K562 (cell line): ENCODE data around the gene CD84. TPM values are rescaled to one million over a fixed set of nuclear protein-coding genes. Genes with fewer than 3 reads are reported as not detected.

Source experiments
- CBX3 ChIP-seq, 2 experiments: IDR thresholded peaks; 1 replicate in 1 of 2; 2 replicates in 1 of 2; pipeline ENCODE4 v1.6.1; 2012; ENCODE audit warnings: inconsistent platforms in 2 of 2, low read length in 2 of 2, borderline replicate concordance in 1 of 2, control low read depth in 1 of 2
- CXXC5 ChIP-seq: fragments of 250-450 bp; sonication (Bioruptor Pico); IDR thresholded peaks from 2 replicates; pipeline ENCODE4 v1.8.0; 2022; ENCODE audit warnings: inconsistent platforms, mild to moderate bottlenecking, moderate library complexity
- ETV5 ChIP-seq: sonication (generic); formaldehyde crosslinking; IDR thresholded peaks from 2 replicates; pipeline ENCODE4 v1.4.0; 2020; ENCODE audit warnings: low read depth, mild to moderate bottlenecking, missing genetic modification reagents
- HMBOX1 ChIP-seq: sonication (generic); IDR thresholded peaks from 2 replicates; pipeline ENCODE4 v1.6.1; 2016
- ID3 ChIP-seq, 2 experiments: fragments of 250-450 bp in 1 of 2; fragments of 450-650 bp in 1 of 2; sonication (Bioruptor Pico) in 1 of 2; IDR thresholded peaks; 2 replicates each; pipeline versions ENCODE4 v1.6.1 to v1.8.0; 2016 to 2021; ENCODE audit warnings: mild to moderate bottlenecking in 2 of 2, moderate library complexity in 2 of 2, missing compliant biosample characterization in 1 of 2, missing genetic modification characterization in 1 of 2
- L3MBTL2 ChIP-seq: fragments of 450-650 bp; IDR thresholded peaks from 2 replicates; pipeline ENCODE4 v1.6.1; 2016; ENCODE audit warnings: mild to moderate bottlenecking, moderate library complexity
- SMARCA4 ChIP-seq: fragments of 450-650 bp; IDR thresholded peaks from 2 replicates; pipeline ENCODE4 v1.6.1; 2016
- ZNF766 ChIP-seq: fragments of 200-800 bp; sonication (Bioruptor generic); conservative IDR thresholded peaks from 2 replicates; pipeline ENCODE4 v1.6.1; 2016; ENCODE audit warnings: missing genetic modification characterization, missing compliant biosample characterization
- ZNF778 ChIP-seq: fragments of 450-650 bp; formaldehyde crosslinking; IDR thresholded peaks from 2 replicates; pipeline ENCODE4 v1.4.0; 2020; ENCODE audit warnings: mild to moderate bottlenecking, moderate library complexity
- polyA plus RNA-seq, 8 experiments: library from polyadenylated mRNA; depleted of rRNA in 4 of 8; stranded (reverse) in 5 of 8; unstranded in 3 of 8; fragments of >200 nt; fragmentation: Nextera tagmentation in 2 of 8; fragmentation: Illumina TruSeq in 1 of 8; extraction: Ambion mirVana in 2 of 8; extraction: Trizol in 1 of 8; gene quantifications; 2 replicates each; pipeline versions ENCODE4 v1.2.1 to v1.2.3, GENCODE V29; 2011 to 2014; ENCODE audit warnings: inconsistent platforms in 1 of 8, missing spikeins in 1 of 8
- total RNA-seq, 7 experiments: library from RNA; depleted of rRNA in 6 of 7; stranded (reverse); fragments of >200 nt in 6 of 7; fragmentation: Illumina TruSeq in 2 of 7; extraction: Trizol in 2 of 7; gene quantifications; 2 replicates each; pipeline versions ENCODE4 v1.2.1 to v1.2.3, GENCODE V29; 2011 to 2021; ENCODE audit warnings: low replicate concordance in 1 of 7
- TF ChIP-seq, protein P1 (sequence below): fragments of 450-650 bp; IDR thresholded peaks from 2 replicates; pipeline ENCODE4 v1.6.1; 2017; ENCODE audit warnings: antibody characterized with exemption, mild to moderate bottlenecking
- TF ChIP-seq, protein P2 (sequence below): fragments of 200-800 bp; sonication (Bioruptor generic); IDR thresholded peaks from 2 replicates; pipeline ENCODE4 v1.6.1; 2017; ENCODE audit warnings: missing genetic modification characterization, missing compliant biosample characterization

CD84 gene
- total and polyA plus RNA-seq, 9 of the 15 experiments (the other 6 are each of a cell fraction or from before 2014, with no cell fraction given) = 0.82 to 6.8 (median 2.0) TPM

DNA sequence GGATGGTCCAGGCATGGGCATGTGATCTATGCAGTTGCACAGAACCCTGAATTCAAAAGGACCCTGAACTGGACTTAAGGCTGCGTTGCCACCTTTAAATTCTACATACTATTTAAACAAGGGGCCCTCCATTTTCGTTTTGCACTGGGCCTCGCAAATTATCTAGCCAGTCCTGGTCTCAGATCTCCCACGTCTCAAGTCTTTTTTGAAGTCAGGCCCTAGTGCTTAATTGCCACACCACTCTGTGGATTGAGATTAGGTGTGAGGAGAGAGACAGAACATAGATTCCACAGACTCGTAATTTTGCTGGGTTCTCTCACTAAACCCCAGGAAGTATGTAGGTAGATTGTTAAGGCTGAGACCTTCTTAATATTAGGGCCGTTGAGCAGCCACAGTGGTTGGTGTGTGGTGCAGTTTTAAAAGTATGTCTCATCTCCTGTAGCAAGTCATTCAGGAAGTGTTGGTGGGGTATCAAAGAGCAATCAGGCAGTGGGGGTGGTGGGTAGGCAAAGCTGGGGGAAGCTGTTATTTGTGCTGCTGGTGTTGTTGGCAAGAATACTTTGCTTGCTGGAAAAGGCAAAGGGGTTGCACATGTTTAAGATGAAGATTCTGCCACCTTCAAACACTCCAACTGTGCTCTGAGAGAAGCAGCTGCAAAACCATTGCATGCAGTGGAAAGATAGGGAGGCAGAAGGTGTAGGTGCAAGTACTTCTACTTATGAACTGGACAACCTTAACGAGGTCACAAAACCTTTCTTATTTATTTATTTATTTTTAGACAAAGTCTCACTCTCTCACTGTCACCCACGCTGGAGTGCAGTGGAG lies 11.2 kb downstream of the CD84 start (continued):
- TF ChIP-seq, protein P1, sequence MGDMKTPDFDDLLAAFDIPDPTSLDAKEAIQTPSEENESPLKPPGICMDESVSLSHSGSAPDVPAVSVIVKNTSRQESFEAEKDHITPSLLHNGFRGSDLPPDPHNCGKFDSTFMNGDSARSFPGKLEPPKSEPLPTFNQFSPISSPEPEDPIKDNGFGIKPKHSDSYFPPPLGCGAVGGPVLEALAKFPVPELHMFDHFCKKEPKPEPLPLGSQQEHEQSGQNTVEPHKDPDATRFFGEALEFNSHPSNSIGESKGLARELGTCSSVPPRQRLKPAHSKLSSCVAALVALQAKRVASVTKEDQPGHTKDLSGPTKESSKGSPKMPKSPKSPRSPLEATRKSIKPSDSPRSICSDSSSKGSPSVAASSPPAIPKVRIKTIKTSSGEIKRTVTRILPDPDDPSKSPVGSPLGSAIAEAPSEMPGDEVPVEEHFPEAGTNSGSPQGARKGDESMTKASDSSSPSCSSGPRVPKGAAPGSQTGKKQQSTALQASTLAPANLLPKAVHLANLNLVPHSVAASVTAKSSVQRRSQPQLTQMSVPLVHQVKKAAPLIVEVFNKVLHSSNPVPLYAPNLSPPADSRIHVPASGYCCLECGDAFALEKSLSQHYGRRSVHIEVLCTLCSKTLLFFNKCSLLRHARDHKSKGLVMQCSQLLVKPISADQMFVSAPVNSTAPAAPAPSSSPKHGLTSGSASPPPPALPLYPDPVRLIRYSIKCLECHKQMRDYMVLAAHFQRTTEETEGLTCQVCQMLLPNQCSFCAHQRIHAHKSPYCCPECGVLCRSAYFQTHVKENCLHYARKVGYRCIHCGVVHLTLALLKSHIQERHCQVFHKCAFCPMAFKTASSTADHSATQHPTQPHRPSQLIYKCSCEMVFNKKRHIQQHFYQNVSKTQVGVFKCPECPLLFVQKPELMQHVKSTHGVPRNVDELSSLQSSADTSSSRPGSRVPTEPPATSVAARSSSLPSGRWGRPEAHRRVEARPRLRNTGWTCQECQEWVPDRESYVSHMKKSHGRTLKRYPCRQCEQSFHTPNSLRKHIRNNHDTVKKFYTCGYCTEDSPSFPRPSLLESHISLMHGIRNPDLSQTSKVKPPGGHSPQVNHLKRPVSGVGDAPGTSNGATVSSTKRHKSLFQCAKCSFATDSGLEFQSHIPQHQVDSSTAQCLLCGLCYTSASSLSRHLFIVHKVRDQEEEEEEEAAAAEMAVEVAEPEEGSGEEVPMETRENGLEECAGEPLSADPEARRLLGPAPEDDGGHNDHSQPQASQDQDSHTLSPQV = peak; percentile 89
- TF ChIP-seq CXXC5 = 0 out of 2 replicates have a peak, but pooled peaks have one; percentile 21
- peak; percentile 52; the same call in 1 of the 2 replicates for TF ChIP-seq ZNF766 (CRISPR knock-in tag)
- TF ChIP-seq CBX3 (IDR thresholded peaks at IDR 0.05; ENCODE audit: borderline replicate concordance in 1 of 2, low read length in 2 of 2) = no peak; a peak in 1 of 3 replicates
- 0 out of 2 replicates have a peak, but pooled peaks have one; percentile 17 for TF ChIP-seq HMBOX1
- no peak for TF ChIP-seq ID3 (CRISPR knock-in tag; IDR thresholded peaks at IDR 0.05)
- TF ChIP-seq ID3 (tag; IDR thresholded peaks at IDR 0.05) = 0 out of 2 replicates have a peak, but pooled peaks have one; percentile 26
- TF ChIP-seq, protein P2, sequence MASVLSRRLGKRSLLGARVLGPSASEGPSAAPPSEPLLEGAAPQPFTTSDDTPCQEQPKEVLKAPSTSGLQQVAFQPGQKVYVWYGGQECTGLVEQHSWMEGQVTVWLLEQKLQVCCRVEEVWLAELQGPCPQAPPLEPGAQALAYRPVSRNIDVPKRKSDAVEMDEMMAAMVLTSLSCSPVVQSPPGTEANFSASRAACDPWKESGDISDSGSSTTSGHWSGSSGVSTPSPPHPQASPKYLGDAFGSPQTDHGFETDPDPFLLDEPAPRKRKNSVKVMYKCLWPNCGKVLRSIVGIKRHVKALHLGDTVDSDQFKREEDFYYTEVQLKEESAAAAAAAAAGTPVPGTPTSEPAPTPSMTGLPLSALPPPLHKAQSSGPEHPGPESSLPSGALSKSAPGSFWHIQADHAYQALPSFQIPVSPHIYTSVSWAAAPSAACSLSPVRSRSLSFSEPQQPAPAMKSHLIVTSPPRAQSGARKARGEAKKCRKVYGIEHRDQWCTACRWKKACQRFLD (CRISPR knock-in tag) = peak; percentile 64
- TF ChIP-seq ETV5 (CRISPR knock-in tag) = 0 out of 2 replicates have a peak, but pooled peaks have one; percentile 56
- peak; percentile 55; the same call in 1 of the 2 replicates for TF ChIP-seq L3MBTL2
- TF ChIP-seq SMARCA4 = peak; percentile 35; the same call in 1 of the 2 replicates
- no peak for TF ChIP-seq ZNF778 (CRISPR knock-in tag)
